Glomerular endothelial cell (primary cell): ENCODE data around the gene CFAP299. TPM values are rescaled to one million over a fixed set of nuclear protein-coding genes. Genes with fewer than 3 reads are reported as not detected.
"Not testable (repeated sequence)": the region's sequence is repeated elsewhere in the genome, so short reads cannot be mapped to it uniquely, and the experiment has no call there.

Experiments used
- DNase-seq: peaks from one replicate; pipeline ENCODE4 v3.0.0-alpha.2; 2011; ENCODE audit warnings: low read depth, low spot score; ENCODE audit errors: extremely low read depth
- total RNA-seq: library from RNA; depleted of rRNA; stranded (reverse); fragments of >200 nt; gene quantifications from 2 replicates; pipeline ENCODE4 v1.2.3, GENCODE V29; 2015

CFAP299 gene
- total RNA-seq, 1 donor from 2014 or later = not detected

- no peak for DNase-seq
Observed at GRCh38 chr4:80585542-80585941, 250.0 kb downstream of the CFAP299 start.

- DNase-seq = no peak
Observed at GRCh38 chr4:80586716-80587115, 251.2 kb downstream of the CFAP299 start.

GRCh38 chr4:80587871-80588385, 252.4 kb downstream of the CFAP299 start:
- no peak for DNase-seq

DNA sequence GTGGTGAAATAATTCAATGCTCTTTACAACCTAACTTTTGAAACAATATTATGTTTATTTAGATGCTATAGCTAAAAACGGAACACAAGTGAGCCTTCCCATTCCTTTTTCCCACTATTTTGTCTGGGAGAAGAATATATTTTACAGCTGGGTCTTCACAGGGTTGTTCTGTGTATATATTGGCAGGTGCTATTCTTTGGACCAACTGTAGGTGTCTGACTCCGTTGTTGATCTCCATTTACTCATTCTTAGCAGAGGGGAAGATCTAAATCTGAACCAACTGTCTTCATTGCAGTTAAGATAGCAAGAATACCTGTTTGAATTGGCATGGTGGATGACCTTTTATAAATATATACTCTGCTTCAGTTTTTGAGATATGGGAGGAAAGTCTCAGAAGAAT, 257.4 kb downstream of the CFAP299 start:
- DNase-seq = no peak

GRCh38 chr4:80594701-80595100, 259.2 kb downstream of the CFAP299 start:
- DNase-seq = no peak

DNA sequence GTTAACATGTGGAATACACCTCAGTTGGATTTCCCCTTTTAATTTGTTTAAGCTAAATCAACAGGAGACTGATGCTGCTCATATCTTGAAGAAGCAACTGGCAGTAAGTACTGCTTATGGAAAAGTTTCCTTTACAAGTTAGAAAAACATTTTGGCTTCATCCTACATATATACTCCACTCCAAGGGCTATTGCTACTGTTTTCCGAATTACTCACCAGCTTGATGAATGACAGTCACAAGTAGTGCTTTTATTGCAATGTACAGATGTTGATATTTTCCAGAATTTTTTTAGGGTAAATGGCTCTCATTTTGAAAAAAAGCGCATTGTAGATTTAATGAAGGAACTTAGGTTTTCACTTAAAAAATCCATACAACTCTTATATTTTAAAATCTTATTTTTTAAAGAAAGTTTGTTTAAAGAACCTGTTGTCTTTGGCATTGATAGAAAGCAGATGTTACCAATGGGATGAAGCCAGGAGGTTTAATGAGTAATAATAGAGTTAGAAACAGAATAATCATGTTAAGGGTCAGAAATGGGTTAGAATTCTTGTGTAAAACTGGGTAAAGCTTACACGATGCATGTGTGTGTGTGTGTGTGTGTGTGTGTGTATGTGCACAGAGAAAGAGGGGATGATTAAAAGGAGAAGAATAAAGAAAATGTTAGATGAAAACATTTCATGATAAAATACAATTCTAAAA, 272.9 kb downstream of the CFAP299 start:
- DNase-seq = no peak

DNA sequence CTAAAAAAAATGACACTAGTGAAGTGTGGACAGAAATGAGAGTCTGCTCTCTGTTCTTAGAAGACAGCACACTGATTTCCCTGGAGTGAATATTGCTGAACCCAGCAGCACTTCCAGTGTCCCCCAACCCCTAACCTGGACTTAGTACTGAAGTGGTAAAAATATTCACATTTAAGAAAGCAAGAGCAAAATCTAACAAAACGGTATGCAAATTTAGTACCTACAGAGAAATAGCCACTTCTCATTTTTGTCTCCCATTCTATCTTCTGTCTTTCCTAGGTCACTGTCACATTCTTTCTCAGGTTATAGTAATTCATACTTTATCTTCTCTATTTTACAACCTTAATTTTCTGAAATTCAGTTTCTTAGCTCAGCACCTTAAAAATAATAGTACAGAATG, 274.7 kb downstream of the CFAP299 start:
- no peak for DNase-seq

DNA sequence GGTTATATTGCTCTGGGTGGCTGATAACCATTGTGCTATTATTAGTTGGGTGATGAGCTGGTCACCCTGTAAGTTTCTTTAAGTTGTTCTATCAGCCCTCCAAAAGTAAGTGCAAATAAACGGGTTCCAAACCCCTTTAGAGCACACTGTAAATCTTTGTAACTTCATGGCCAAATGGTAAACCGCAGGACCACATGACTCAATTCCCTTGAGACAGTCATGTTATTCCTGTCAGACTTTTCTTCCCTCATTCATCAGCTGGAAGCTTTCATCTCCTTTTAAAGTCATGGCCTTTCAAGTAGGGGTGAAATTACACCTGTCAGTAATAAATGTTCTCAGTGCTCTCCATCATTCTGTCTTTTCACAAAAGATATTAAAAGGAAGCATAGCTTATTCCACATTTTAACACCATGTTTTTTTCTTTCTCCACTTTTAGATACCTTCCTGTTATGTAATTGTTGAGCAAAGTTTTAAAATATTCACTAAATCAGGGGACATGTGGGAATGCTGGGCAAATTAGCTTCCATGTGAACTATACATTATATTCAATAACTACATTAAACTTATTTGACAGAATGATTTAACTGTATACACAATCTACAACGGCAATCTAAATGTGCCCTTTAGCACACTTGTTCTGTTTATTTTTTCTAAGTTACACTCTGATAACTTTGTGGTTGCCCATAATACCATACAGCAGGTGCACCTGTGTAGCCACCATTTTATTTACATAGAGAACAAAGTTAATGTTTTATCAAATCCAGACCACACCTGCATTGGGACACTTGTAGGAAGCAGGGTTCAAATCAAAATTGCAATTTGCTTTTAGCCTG, 275.5 kb downstream of the CFAP299 start:
- DNase-seq = no peak

GRCh38 chr4:80611678-80611979, 276.1 kb downstream of the CFAP299 start:
- no peak for DNase-seq

DNA sequence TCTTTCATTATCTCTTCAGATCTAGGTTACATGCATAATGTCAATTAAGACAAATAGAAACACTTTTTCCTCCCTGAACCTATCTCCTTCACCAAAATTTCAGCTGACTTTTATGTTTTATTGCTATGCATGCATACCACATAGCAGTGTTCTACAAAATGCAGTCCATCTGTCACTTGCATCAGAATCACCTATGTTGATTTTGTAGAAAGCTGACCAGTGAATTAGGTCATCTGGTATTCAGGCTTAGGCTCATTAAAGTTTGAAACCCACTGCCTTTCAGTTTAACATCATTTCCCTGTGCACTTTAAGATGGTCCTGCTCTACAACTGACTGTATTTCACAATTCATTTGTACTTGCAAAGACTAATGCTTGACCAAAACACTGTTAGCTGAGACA, 277.9 kb downstream of the CFAP299 start:
- DNase-seq = no peak

DNA sequence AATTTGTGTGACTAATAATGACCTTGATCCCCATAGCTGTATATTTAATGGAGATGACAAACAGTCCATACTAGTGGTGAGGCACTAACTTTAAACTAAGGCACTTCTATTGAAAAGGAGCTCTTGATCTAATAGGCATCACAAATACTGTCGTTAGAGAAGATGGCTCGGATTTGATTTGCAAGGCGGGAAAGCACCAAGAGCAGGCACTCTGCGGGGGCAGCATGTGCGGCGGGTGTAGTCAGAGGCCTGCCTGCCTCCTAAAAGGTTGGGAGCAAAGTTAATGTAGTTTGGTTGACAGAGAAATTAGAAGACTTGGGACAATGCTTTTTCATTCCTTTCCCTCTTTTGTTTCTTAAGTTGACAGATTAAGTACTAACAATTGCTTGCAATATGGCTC, 278.8 kb downstream of the CFAP299 start:
- no peak for DNase-seq

- no peak for DNase-seq
Observed at GRCh38 chr4:80615099-80615498, 279.6 kb downstream of the CFAP299 start.

GRCh38 chr4:80619070-80619674, 283.6 kb downstream of the CFAP299 start:
- no peak for DNase-seq

GRCh38 chr4:80631861-80632260, 296.3 kb downstream of the CFAP299 start:
- DNase-seq = no peak

DNA sequence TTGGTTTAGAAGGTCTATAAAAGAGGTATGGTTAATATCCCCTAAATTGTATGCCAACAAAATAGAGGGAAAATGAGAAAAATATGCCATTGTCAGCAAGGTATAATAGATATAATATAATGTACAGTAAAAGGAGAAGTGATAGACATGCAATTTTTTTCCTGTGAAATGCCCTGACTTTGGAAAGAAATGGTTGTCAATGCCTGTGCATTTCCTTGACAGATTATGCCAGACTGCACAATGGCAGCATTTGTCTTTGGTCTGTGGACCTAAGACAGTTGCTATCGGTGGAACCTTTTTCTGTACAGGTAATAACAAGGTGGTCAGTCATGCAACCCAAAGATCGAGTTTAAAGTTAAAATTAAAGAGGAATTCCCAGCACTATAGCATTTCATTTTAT, 301.7 kb downstream of the CFAP299 start:
- no peak for DNase-seq

- DNase-seq = no peak
Observed at GRCh38 chr4:80646061-80646460, 310.5 kb downstream of the CFAP299 start.

- DNase-seq = no peak
Observed at GRCh38 chr4:80655662-80656061, 320.1 kb downstream of the CFAP299 start.

- not testable (repeated sequence) for DNase-seq
Observed at GRCh38 chr4:80670118-80670517, 334.6 kb downstream of the CFAP299 start.

GRCh38 chr4:80678413-80678812, 342.9 kb downstream of the CFAP299 start:
- DNase-seq = no peak

DNA sequence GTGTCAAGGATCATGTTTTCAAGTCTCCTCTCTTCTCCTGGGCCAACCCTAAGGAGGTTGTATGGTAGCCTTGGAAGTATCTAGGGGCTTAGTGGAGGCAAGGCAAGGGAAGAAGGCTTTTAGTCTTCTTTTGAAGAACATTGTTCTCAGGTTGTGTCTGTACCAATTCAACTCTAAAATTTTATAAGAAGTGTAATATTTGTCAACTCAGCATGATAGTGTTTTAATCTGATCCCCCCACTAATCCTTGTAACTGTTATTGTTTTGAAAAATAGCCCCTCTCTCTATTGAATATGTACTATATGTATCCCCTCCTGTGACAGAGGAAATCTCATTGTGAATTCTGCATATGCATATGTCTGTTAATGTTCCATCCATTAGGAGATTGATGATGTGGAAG, 345.4 kb downstream of the CFAP299 start:
- DNase-seq = no peak

DNA sequence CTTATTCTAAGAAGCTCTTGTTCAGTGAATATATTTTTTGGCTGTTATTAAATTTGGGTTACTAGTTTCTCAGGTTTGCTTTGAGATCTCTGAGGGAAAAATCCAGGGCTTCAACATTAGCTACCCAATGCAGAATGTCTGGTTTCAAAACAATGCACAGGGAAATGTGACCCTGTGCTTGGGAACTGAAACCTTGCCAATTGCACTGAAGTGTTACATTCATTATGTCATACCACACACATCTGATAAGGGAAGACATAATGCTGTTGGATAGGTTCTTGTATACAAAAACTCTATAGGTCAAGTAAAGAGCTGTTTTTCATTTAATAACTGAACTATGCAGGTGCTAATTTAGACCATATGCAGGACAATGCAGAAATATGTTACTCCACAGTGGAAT, 349.7 kb downstream of the CFAP299 start:
- DNase-seq = no peak

DNA sequence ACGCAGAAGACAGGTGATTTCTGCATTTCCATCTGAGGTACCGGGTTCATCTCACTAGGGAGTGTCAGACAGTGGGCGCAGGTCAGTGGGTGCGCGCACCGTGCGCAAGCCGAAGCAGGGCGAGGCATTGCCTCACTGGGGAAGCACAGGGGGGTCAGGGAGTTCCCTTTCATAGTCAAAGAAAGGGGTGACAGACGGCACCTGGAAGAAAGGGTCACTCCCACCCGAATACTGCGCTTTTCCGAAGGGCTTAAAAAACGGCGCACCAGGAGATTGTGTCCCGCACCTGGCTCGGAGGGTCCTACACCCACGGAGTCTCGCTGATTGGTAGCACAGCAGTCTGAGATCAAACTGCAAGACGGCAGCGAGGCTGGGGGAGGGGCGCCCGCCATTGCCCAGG, 352.2 kb downstream of the CFAP299 start:
- not testable (repeated sequence) for DNase-seq
